Keratinocyte (primary cell): ENCODE data around the gene UGT1A1. TPM values are rescaled to one million over a fixed set of nuclear protein-coding genes. Genes with fewer than 3 reads are reported as not detected.
"Not testable (repeated sequence)": the region's sequence is repeated elsewhere in the genome, so short reads cannot be mapped to it uniquely, and the experiment has no call there.

Experiments
- DNase-seq: peaks from one replicate; pipeline ENCODE4 v3.0.0-alpha.2; 2011; ENCODE audit warnings: low read depth, missing footprints, low spot score
- FAIRE-seq: peaks from 2 replicates; lab custom pipeline; 2011; peaks lifted over from hg19 to GRCh38; lab: Jason Lieb, UNC
- H2AFZ ChIP-seq: 2 replicates; pipeline ENCODE4 v1.6.0; 2012; ENCODE audit warnings: low read length, control low read depth, inconsistent platforms; ENCODE audit not compliant: control insufficient read depth
- H3K27ac ChIP-seq: 2 replicates; pipeline ENCODE4 v1.5.1; 2011; ENCODE audit warnings: low read length; ENCODE audit not compliant: control insufficient read depth, insufficient read depth
- H3K27me3 ChIP-seq: 3 replicates; pipeline ENCODE4 v1.6.0; 2011; ENCODE audit warnings: low read length; ENCODE audit not compliant: control insufficient read depth, insufficient read depth; ENCODE audit errors: extremely low read depth
- H3K36me3 ChIP-seq, 2 experiments: 2 replicates in 1 of 2; 3 replicates in 1 of 2; pipeline ENCODE4 v1.5.1; 2011; ENCODE audit warnings: low read length in 2 of 2, mild to moderate bottlenecking in 1 of 2; ENCODE audit not compliant: control insufficient read depth in 2 of 2, insufficient read depth in 2 of 2; ENCODE audit errors: extremely low read depth in 1 of 2
- H3K4me1 ChIP-seq: 3 replicates; pipeline ENCODE4 v1.5.1; 2011; ENCODE audit warnings: low read length; ENCODE audit not compliant: control insufficient read depth, insufficient read depth; ENCODE audit errors: extremely low read depth
- H3K4me2 ChIP-seq: 3 replicates; pipeline ENCODE4 v1.6.0; 2011; ENCODE audit warnings: low read depth, low read length; ENCODE audit not compliant: control insufficient read depth, insufficient read depth; ENCODE audit errors: extremely low read depth
- H3K4me3 ChIP-seq, 3 experiments: fragments of 200-600 bp in 1 of 3; sonication (generic) in 1 of 3; 2 replicates in 2 of 3; 3 replicates in 1 of 3; pipeline ENCODE4 v1.5.1; 2011 to 2016; ENCODE audit warnings: low read length in 3 of 3, mild to moderate bottlenecking in 3 of 3, control low read depth in 2 of 3, inconsistent platforms in 1 of 3, low read depth in 1 of 3, mixed read lengths in 1 of 3, mixed run types in 1 of 3, moderate library complexity in 1 of 3; ENCODE audit not compliant: control insufficient read depth in 2 of 3, insufficient read depth in 2 of 3; ENCODE audit errors: extremely low read depth in 1 of 3
- H3K79me2 ChIP-seq: 2 replicates; pipeline ENCODE4 v1.6.0; 2012; ENCODE audit warnings: low read length; ENCODE audit not compliant: control insufficient read depth, insufficient read depth
- H3K9ac ChIP-seq: 3 replicates; pipeline ENCODE4 v1.6.0; 2011; ENCODE audit warnings: low read length; ENCODE audit not compliant: control insufficient read depth, insufficient read depth; ENCODE audit errors: extremely low read depth
- H3K9me1 ChIP-seq: 3 replicates; pipeline ENCODE4 v1.6.0; 2011; ENCODE audit warnings: low read length; ENCODE audit not compliant: control insufficient read depth, insufficient read depth; ENCODE audit errors: extremely low read depth
- H3K9me3 ChIP-seq: 2 replicates; pipeline ENCODE4 v1.5.1; 2012; ENCODE audit warnings: low read depth, low read length; ENCODE audit not compliant: control insufficient read depth
- H4K20me1 ChIP-seq: 3 replicates; pipeline ENCODE4 v1.6.0; 2011; ENCODE audit warnings: low read length; ENCODE audit not compliant: control insufficient read depth, insufficient read depth; ENCODE audit errors: extremely low read depth
- CTCF ChIP-seq, 3 experiments: IDR thresholded peaks in 1 of 3; conservative IDR thresholded peaks in 1 of 3; optimal IDR thresholded peaks in 1 of 3; 2 replicates in 2 of 3; 3 replicates in 1 of 3; pipeline versions ENCODE3 to v1.5.1; 2011; ENCODE audit warnings: low read length in 3 of 3, mild to moderate bottlenecking in 3 of 3, moderate library complexity in 2 of 3, control low read depth in 1 of 3, inconsistent platforms in 1 of 3; ENCODE audit not compliant: insufficient read depth in 2 of 3; ENCODE audit errors: extremely low read depth in 1 of 3
- EZH2 ChIP-seq: IDR thresholded peaks from one replicate; pipeline ENCODE4 v1.6.1; 2012; ENCODE audit warnings: inconsistent platforms, mild to moderate bottlenecking, low read length, moderate library complexity
- dilution Hi-C: fragments of 300-500 bp; cut with MboI; formaldehyde crosslinking; loops from one replicate; pipeline ENCODE4 v1.7.0; 2020; ENCODE audit warnings: low sequenced_read_pairs; ENCODE audit not compliant: extremely low pct_ligation_motif_present
- polyA plus RNA-seq, 5 experiments: library from polyadenylated mRNA; depleted of rRNA in 3 of 5; stranded (reverse) in 3 of 5; stranded (forward) in 1 of 5; unstranded in 1 of 5; fragments of >200 nt; gene quantifications; 1 replicate in 1 of 5; 2 replicates in 3 of 5; 3 replicates in 1 of 5; pipeline versions ENCODE4 v1.2.1 to v1.2.3, GENCODE V29; 2011 to 2012; ENCODE audit warnings: missing spikeins in 2 of 5, low read depth in 1 of 5, low replicate concordance in 1 of 5

Gene UGT1A1
- polyA plus RNA-seq, 1 donor (not counting 4 experiments of a cell fraction or from before 2014, with no cell fraction given) = 2.7 TPM

DNA sequence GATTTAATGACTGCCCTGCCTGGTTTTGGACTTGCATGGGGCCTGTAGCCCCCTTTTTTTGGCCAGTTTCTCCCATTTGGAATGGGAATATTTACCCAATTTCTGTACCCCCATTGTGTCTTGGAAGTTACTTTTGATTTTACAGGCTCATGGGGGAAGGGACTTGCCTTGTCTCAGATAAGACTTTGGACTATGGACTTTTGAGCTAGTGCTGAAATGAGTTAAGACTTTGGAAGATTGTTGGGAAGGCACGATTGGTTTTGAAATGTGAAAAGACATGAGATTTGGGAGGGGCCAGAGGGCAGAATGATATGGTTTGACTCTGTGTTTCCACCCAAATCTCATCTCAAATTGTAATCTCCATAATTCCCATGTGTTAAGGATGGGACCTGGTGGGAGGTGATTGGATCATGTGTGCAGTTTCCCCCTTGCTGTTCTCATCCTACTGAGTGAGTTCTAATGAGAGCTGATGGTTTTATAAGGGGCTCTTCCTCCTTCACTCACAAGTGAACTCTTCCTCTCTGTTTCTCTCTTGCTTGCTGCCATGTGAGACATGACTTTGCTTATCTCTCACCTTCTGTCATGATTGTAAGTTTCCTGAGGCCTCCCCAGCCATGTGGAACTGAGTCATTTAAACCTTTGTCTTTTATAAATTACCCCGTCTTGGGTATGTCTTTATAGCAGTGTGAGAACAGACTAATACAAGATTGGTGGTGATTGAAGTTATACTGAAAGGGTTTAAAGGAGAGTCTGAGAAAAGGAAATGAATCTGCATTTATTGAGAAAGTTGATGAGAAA, 8.7 kb upstream of the UGT1A1 start:
- H4K20me1 ChIP-seq, H3K79me2 ChIP-seq, H2AFZ ChIP-seq, H3K4me1 ChIP-seq, H3K27me3 ChIP-seq, FAIRE-seq, dilution Hi-C loops, H3K9ac ChIP-seq, DNase-seq, H3K4me2 ChIP-seq, H3K27ac ChIP-seq, H3K9me3 ChIP-seq, H3K4me3 ChIP-seq, H3K9me1 ChIP-seq: not testable (repeated sequence)
- peaks cover 4 to 11% of the 10 kb centered on the region in 2 experiments for H3K36me3 ChIP-seq

DNA sequence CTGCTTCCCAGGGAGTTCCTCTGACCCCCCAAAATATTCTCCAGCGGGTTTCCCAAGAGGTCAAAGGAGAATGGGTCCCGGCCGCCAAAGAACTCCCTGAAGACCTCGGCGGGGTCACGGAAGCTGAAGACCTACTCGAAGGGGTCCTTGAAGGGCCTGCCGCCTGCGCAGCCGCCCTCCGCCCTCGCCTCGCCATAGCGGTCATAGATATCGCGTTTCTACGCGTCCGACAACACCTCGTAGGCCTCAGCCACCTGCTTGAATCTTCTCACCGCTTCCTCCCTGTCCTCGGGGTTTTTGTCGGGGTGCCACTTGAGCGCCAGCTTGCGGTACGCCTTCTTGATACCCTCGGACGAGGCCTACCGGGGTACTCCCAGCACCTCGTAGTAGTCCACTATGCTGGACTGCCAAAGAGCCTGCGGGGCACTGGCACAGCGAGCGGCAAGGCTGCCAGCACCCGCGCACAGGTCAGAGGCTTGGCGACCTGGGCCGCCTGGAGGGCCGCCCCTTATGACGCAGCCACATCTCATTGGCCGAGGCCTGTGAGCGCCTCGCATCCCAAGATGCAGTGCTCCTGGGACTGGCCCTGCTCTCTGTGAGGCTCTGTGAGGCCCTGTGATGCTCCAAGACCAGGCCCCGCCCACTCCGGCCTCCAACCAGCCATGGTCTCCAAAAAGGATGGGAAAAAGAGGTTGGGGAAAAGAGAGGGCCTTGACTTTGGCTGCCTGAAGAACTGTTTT, 5.0 kb upstream of the UGT1A1 start:
- H3K27ac ChIP-seq = no peak overlapping the region
- DNase-seq (no peak), FAIRE-seq (no peak)
- dilution Hi-C loops = no loop called here
- H3K4me1 ChIP-seq = peaks cover under 1% of the 10 kb centered on the region
- H3K9me1 ChIP-seq = no peaks in the 10 kb centered on the region
- H3K9ac ChIP-seq = no peak overlapping the region
- TF ChIP-seq CTCF (optimal IDR thresholded peaks at IDR 0.05 in 1 of 3, IDR thresholded peaks at IDR 0.05 in 1 of 3, conservative IDR thresholded peaks at IDR 0.05 in 1 of 3; ENCODE audit: extremely low read depth in 1 of 3, insufficient read depth in 2 of 3, low read length in 3 of 3) (no peak), EZH2 (no peak)
- peaks cover 2% of the 10 kb centered on the region for H3K79me2 ChIP-seq
- no peak overlapping the region for H3K4me3 ChIP-seq
- H3K36me3 ChIP-seq = peaks cover 2 to 11% of the 10 kb centered on the region in 2 experiments
- H4K20me1 ChIP-seq = peaks cover 2% of the 10 kb centered on the region
- no peak overlapping the region for H2AFZ ChIP-seq
- H3K9me3 ChIP-seq = no peaks in the 10 kb centered on the region
- H3K27me3 ChIP-seq = no peaks in the 10 kb centered on the region
- H3K4me2 ChIP-seq = no peak overlapping the region
